ENCODE data around the gene FBXW7. TPM values are rescaled to one million over a fixed set of nuclear protein-coding genes. Genes with fewer than 3 reads are reported as not detected.

The FBXW7 gene
- total RNA-seq, 4 donors from 2014 or later = 20.9 to 47.3 (median 39.5) TPM

GRCh38 chr4:152460488-152460887 is 75.4 kb downstream of the FBXW7 start:
- TF ChIP-seq CTCF (IDR thresholded peaks at IDR 0.05; ENCODE audit: low read depth) = no peak

- no peak for TF ChIP-seq CTCF (IDR thresholded peaks at IDR 0.05; ENCODE audit: low read depth)
These were observed 76.6 kb downstream of the FBXW7 start for GRCh38 chr4:152459326-152459725.

- no peak for TF ChIP-seq CTCF (IDR thresholded peaks at IDR 0.05; ENCODE audit: low read depth)
These were observed 77.0 kb downstream of the FBXW7 start for GRCh38 chr4:152458801-152459302.

- no peak for TF ChIP-seq CTCF (IDR thresholded peaks at IDR 0.05; ENCODE audit: low read depth)
These were observed 79.3 kb downstream of the FBXW7 start for GRCh38 chr4:152456609-152457008.

- no peak for TF ChIP-seq CTCF (IDR thresholded peaks at IDR 0.05; ENCODE audit: low read depth)
These were observed 80.6 kb downstream of the FBXW7 start for GRCh38 chr4:152455311-152455710.

GRCh38 chr4:152454398-152455011 is 81.4 kb downstream of the FBXW7 start:
- no peak for TF ChIP-seq CTCF (IDR thresholded peaks at IDR 0.05; ENCODE audit: low read depth)

- TF ChIP-seq CTCF (IDR thresholded peaks at IDR 0.05; ENCODE audit: low read depth) = no peak
These were observed 84.4 kb downstream of the FBXW7 start for GRCh38 chr4:152451496-152451895.
